Panc1 (cell line): ENCODE measurements around the gene GRPEL2. TPM values are rescaled to one million over a fixed set of nuclear protein-coding genes. Genes with fewer than 3 reads are reported as not detected.

ENCODE experiments used
- ATAC-seq: fragments of 200-7000 bp; cut with Tn5 transposase; 2 replicates; pipeline ENCODE4 v1.9.1; 2020; ENCODE audit warnings: mild to moderate bottlenecking, moderate library complexity
- BruUV-seq: library from RNA; stranded (reverse); fragments of 400-500 nt; replicated peaks from 2 replicates; lab custom pipeline; 2021; lab: Mats Ljungman, UMichigan
- CTCF ChIA-PET: fragments of 300-600 bp; sonication (Branson Sonifier 250); formaldehyde crosslinking; loops from one replicate; lab custom pipeline; 2022; ENCODE audit warnings: antibody characterized with exemption; lab: Charles Lee
- POLR2A ChIA-PET: fragments of 300-600 bp; sonication (Branson Sonifier 250); formaldehyde crosslinking; loops from one replicate; lab custom pipeline; 2022; ENCODE audit warnings: antibody characterized with exemption; lab: Charles Lee
- DNase-seq: peaks from one replicate; pipeline ENCODE4 v3.0.0-alpha.2; 2010; ENCODE audit warnings: low read depth, low spot score
- H3K27ac ChIP-seq: 2 replicates; pipeline ENCODE4 v1.5.1; 2011; ENCODE audit warnings: mild to moderate bottlenecking, low read length, inconsistent platforms
- H3K27me3 ChIP-seq: fragments of 200-500 bp; sonication (Bioruptor generic); 2 replicates; pipeline ENCODE4 v1.6.0; 2014; ENCODE audit warnings: low read length, inconsistent platforms; ENCODE audit not compliant: control insufficient read depth, insufficient read depth
- H3K36me3 ChIP-seq: fragments of 200-500 bp; sonication (Bioruptor generic); 2 replicates; pipeline ENCODE4 v1.5.1; 2014; ENCODE audit warnings: inconsistent platforms, mild to moderate bottlenecking, low read length, moderate library complexity; ENCODE audit not compliant: control insufficient read depth, insufficient read depth
- H3K4me1 ChIP-seq: 2 replicates; pipeline ENCODE4 v1.5.1; 2011; ENCODE audit warnings: inconsistent platforms, mild to moderate bottlenecking, low read length, moderate library complexity; ENCODE audit not compliant: control insufficient read depth, insufficient read depth
- H3K4me3 ChIP-seq, 2 experiments: 2 replicates each; pipeline ENCODE4 v1.5.1; 2011 to 2012; ENCODE audit warnings: low read depth in 2 of 2, low read length in 2 of 2, mild to moderate bottlenecking in 2 of 2, inconsistent platforms in 1 of 2, moderate library complexity in 1 of 2
- H3K9me3 ChIP-seq: fragments of 200-500 bp; sonication (Bioruptor generic); 2 replicates; pipeline ENCODE4 v1.5.1; 2014; ENCODE audit warnings: low read depth, mild to moderate bottlenecking, inconsistent platforms, low read length, moderate library complexity; ENCODE audit not compliant: control insufficient read depth, insufficient read depth
- CTCF ChIP-seq: fragments of 450-650 bp; IDR thresholded peaks from 2 replicates; pipeline ENCODE4 v1.5.1; 2017; ENCODE audit warnings: mild to moderate bottlenecking
- POLR2AphosphoS5 ChIP-seq: IDR thresholded peaks from 2 replicates; pipeline ENCODE4 v1.6.1; 2012; ENCODE audit warnings: mild to moderate bottlenecking, low read depth, low read length, moderate library complexity
- REST ChIP-seq, 2 experiments: IDR thresholded peaks; 2 replicates each; pipeline ENCODE4 v1.6.1; 2011 to 2012; ENCODE audit warnings: low read depth in 2 of 2, control low read depth in 1 of 2, low read length in 1 of 2, mild to moderate bottlenecking in 1 of 2, moderate library complexity in 1 of 2; ENCODE audit not compliant: insufficient read depth in 1 of 2
- SIN3A ChIP-seq: IDR thresholded peaks from 2 replicates; pipeline ENCODE4 v1.6.1; 2012; ENCODE audit warnings: low read depth, mild to moderate bottlenecking, low read length, moderate library complexity, borderline replicate concordance; ENCODE audit not compliant: insufficient read depth
- TCF7L2 ChIP-seq: IDR thresholded peaks from 2 replicates; pipeline ENCODE4 v1.6.1; 2011; ENCODE audit warnings: mild to moderate bottlenecking, low read depth, low read length, inconsistent platforms
- in situ Hi-C: cut with HindIII; loops from 2 replicates; pipeline ENCODE4 v1.10.0; 2016; ENCODE audit warnings: low sequenced_read_pairs, low pct_unique_long_range_greater_than_20kb
- intact Hi-C: fragments of 100-400 bp; cut with micrococcal nuclease; formaldehyde crosslinking; loops from one replicate; pipeline ENCODE4 v1.10.0; 2022; ENCODE audit not compliant: unreplicated experiment
- total RNA-seq: library from RNA; stranded (reverse); gene quantifications from one replicate; pipeline ENCODE4 v1.2.1, GENCODE V29; 2021; ENCODE audit not compliant: unreplicated experiment

The GRPEL2 gene
- total RNA-seq, 1 experiment from 2014 or later: 30.1 TPM

- H3K9me3 ChIP-seq: no peaks in the 10 kb centered on the region
- ATAC-seq (no peak), DNase-seq (no peak)
- no peaks in the 10 kb centered on the region for H3K4me1 ChIP-seq
- intact Hi-C loops: no loop called here
- in situ Hi-C loops: no loop called here
- no peak overlapping the region for H3K4me3 ChIP-seq
- ChIA-PET CTCF (interaction anchor here (0.6 to 1.2 kb wide), 4 partner anchors 10 to 107 kb away, joined by 3 to 8 read pairs (median 4); no protein-coding TSS in a partner anchor), POLR2A (interaction anchor here (0.8 kb wide), 2 partner anchors 26 to 190 kb away, joined by 3 to 16 read pairs; no protein-coding TSS in a partner anchor)
- TF ChIP-seq REST (IDR thresholded peaks at IDR 0.05; ENCODE audit: insufficient read depth in 1 of 2, low read depth in 2 of 2, low read length in 1 of 2): no peak
- no peak overlapping the region for H3K27ac ChIP-seq
- no peaks in the 10 kb centered on the region for H3K36me3 ChIP-seq
- no TSS peak for BruUV-seq
- no peaks in the 10 kb centered on the region for H3K27me3 ChIP-seq
These were observed 26.9 kb downstream of the GRPEL2 start for GRCh38 chr5:149372076-149372795.

- ChIA-PET CTCF (no interaction called here), POLR2A (no interaction called here)
- Histone ChIP-seq H3K4me3 (no peak overlapping the region), H3K9me3 (no peaks in the 10 kb centered on the region), H3K27ac (no peak overlapping the region), H3K4me1 (no peaks in the 10 kb centered on the region), H3K36me3 (no peaks in the 10 kb centered on the region), H3K27me3 (no peaks in the 10 kb centered on the region)
- no TSS peak for BruUV-seq
- ATAC-seq (no peak), DNase-seq (no peak)
- in situ Hi-C loops: no loop called here
- no peak for TF ChIP-seq POLR2AphosphoS5
- no peak for TF ChIP-seq SIN3A
- no peak for TF ChIP-seq REST (IDR thresholded peaks at IDR 0.05; ENCODE audit: insufficient read depth in 1 of 2, low read depth in 2 of 2, low read length in 1 of 2)
- TF ChIP-seq TCF7L2: no peak
- TF ChIP-seq CTCF: no peak
- intact Hi-C loops: no loop called here
These were observed 27.6 kb downstream of the GRPEL2 start for GRCh38 chr5:149372932-149373331.
